Uterus (tissue), 4 donors: Measurements from ENCODE around the gene SSBP4. TPM values are rescaled to one million over a fixed set of nuclear protein-coding genes. Genes with fewer than 3 reads are reported as not detected.
A peak's percentile ranks its signal among the peaks of the same experiment; 100 is the strongest.

Experiments
- DNase-seq, 2 donors: peaks; one replicate each; pipeline ENCODE4 v3.0.0-alpha.2; 2019 to 2020
- H3K27ac ChIP-seq, 2 donors: fragments of 200-600 bp; sonication (generic); 1 replicate in 1 of 2; 2 replicates in 1 of 2; pipeline ENCODE4 v1.5.1; 2016 to 2018
- H3K27me3 ChIP-seq, 2 donors: fragments of 200-600 bp; sonication (generic); one replicate each; pipeline ENCODE4 v1.5.1; 2018 to 2019; ENCODE audit warnings: control low read depth in 1 of 2
- H3K36me3 ChIP-seq, 2 donors: fragments of 200-600 bp; sonication (generic); one replicate each; pipeline ENCODE4 v1.5.1; 2019; ENCODE audit warnings: control low read depth in 1 of 2
- H3K4me1 ChIP-seq, 2 donors: fragments of 200-600 bp; sonication (generic); one replicate each; pipeline ENCODE4 v1.5.1; 2018 to 2019; ENCODE audit warnings: control low read depth in 1 of 2
- H3K4me3 ChIP-seq, 2 donors: fragments of 200-600 bp; sonication (generic); 1 replicate in 1 of 2; 2 replicates in 1 of 2; pipeline ENCODE4 v1.5.1; 2018 to 2019; ENCODE audit warnings: mild to moderate bottlenecking in 1 of 2
- H3K9me3 ChIP-seq, 2 donors: fragments of 200-600 bp; sonication (generic); one replicate each; pipeline ENCODE4 v1.5.1; 2019; ENCODE audit warnings: control low read depth in 1 of 2
- CTCF ChIP-seq, 4 experiments: fragments of 200-600 bp in 2 of 4; fragments of 450-650 bp in 2 of 4; sonication (generic) in 2 of 4; IDR thresholded peaks; one replicate each; pipeline ENCODE4 v1.5.1; 2016 to 2019; ENCODE audit warnings: antibody characterized with exemption in 4 of 4, mild to moderate bottlenecking in 2 of 4, moderate library complexity in 1 of 4
- POLR2A ChIP-seq, 2 donors: fragments of 450-650 bp; IDR thresholded peaks; one replicate each; pipeline ENCODE4 v1.6.1; 2016; ENCODE audit warnings: antibody characterized with exemption in 2 of 2, mild to moderate bottlenecking in 1 of 2, moderate library complexity in 1 of 2
- intact Hi-C: fragments of 100-400 bp; cut with DNase I; formaldehyde crosslinking; loops from one replicate; pipeline ENCODE4 v1.15.1; 2023; ENCODE audit warnings: low total_unique reads
- total RNA-seq, 4 donors: library from RNA; depleted of rRNA in 3 of 4; stranded (reverse); fragments of >200 nt in 3 of 4; gene quantifications; one replicate each; pipeline versions ENCODE4 v1.1.0 to v1.2.4, GENCODE V29; 2014 to 2023
- donor health status: DM: yes; HTN: yes; CAD: no.

The SSBP4 gene
- total RNA-seq, 4 donors from 2014 or later = 23.6 to 105 (median 54.8) TPM

DNA sequence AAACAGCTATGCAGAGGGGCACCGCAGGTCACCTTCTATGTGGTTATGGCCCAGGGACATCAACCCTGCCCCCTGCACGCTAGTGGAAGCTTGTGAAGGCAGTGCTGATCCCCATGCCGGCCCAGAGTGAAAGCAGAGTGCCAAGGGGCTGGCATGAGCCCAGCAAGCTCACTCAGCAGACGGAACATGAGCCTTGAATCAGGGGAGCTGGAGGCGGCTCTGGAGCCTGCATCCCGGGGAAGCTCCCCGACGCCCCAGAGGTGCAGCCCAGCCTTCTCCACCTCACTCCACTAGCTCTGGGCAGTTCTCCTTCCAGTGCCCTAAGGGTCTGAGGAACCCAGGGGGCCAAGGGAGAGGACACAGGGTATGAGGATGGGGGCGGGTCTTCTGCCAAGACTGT, 37.8 kb downstream of the SSBP4 start:
- peaks cover 10 to 20% of the 10 kb centered on the region in 2 donors for H3K4me1 ChIP-seq

GRCh38 chr19:18457483-18458331, 38.5 kb downstream of the SSBP4 start:
- Histone ChIP-seq H3K36me3 (no peaks in the 10 kb centered on the region), H3K9me3 (no peaks in the 10 kb centered on the region), H3K4me1 (peaks cover 10 to 20% of the 10 kb centered on the region in 2 donors), H3K27me3 (no peaks in the 10 kb centered on the region), H3K27ac (peak overlapping the region; percentile 19 to 41), H3K4me3 (no peak overlapping the region)
- DNase-seq = no peak
- TF ChIP-seq POLR2A (IDR thresholded peaks at IDR 0.05) (no peak), CTCF (IDR thresholded peaks at IDR 0.05) (no peak)
- intact Hi-C loops = loop anchor here (10.0 kb wide), 1 partner anchor 387 kb away; no protein-coding TSS in a partner anchor

More for the DNA sequence above, 37.8 kb downstream of the SSBP4 start:
- Histone ChIP-seq H3K4me3 (no peak overlapping the region), H3K27me3 (no peaks in the 10 kb centered on the region), H3K27ac (peak overlapping the region; percentile 19 to 41), H3K9me3 (no peaks in the 10 kb centered on the region), H3K36me3 (no peaks in the 10 kb centered on the region)
- intact Hi-C loops = loop anchor here (10.0 kb wide), 1 partner anchor 388 kb away; no protein-coding TSS in a partner anchor
- no peak for TF ChIP-seq POLR2A (IDR thresholded peaks at IDR 0.05)
- no peak for TF ChIP-seq CTCF (IDR thresholded peaks at IDR 0.05)
- peak; percentile 56 to 63 for DNase-seq

- intact Hi-C loops = no loop called here
- no peak for TF ChIP-seq CTCF (IDR thresholded peaks at IDR 0.05)
- TF ChIP-seq POLR2A (IDR thresholded peaks at IDR 0.05) = no peak
- DNase-seq = no peak
- H3K4me3 ChIP-seq = no peak overlapping the region
- H3K4me1 ChIP-seq = peaks cover 20 to 36% of the 10 kb centered on the region in 2 donors
- no peaks in the 10 kb centered on the region for H3K27me3 ChIP-seq
- no peaks in the 10 kb centered on the region for H3K36me3 ChIP-seq
- no peaks in the 10 kb centered on the region for H3K9me3 ChIP-seq
- peak overlapping the region; percentile 86 for H3K27ac ChIP-seq
Measured at GRCh38 chr19:18460900-18461299, 41.7 kb downstream of the SSBP4 start.

GRCh38 chr19:18461471-18461870, 42.3 kb downstream of the SSBP4 start:
- H3K9me3 ChIP-seq = no peaks in the 10 kb centered on the region
- H3K27ac ChIP-seq = peak overlapping the region; percentile 86
- H3K4me3 ChIP-seq = no peak overlapping the region
- TF ChIP-seq POLR2A (IDR thresholded peaks at IDR 0.05) (no peak), CTCF (IDR thresholded peaks at IDR 0.05) (no peak)
- peaks cover 20 to 36% of the 10 kb centered on the region in 2 donors for H3K4me1 ChIP-seq
- intact Hi-C loops = no loop called here
- no peak for DNase-seq
- H3K36me3 ChIP-seq = no peaks in the 10 kb centered on the region
- no peaks in the 10 kb centered on the region for H3K27me3 ChIP-seq

DNA sequence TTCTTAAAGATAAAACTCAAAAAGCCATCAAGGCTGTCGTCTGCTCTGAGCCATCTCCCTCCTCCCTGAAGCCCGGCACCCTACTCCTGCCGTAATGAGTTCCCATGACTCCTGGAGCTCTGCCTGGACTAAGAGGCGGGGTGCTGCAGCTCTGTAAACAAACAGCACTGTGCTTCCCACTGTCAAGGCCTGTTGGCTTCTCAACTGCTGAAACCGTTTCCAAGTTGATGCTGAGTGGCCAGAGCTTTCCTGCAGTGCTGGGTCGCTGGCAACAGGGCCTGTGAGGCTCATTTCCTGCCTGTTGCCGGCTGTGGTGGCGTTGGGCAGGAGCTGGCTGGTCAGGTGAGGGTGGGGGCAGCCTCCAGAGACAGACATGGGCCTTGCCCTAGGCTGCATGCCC, 45.4 kb downstream of the SSBP4 start:
- intact Hi-C loops = no loop called here
- Histone ChIP-seq H3K36me3 (no peaks in the 10 kb centered on the region), H3K4me3 (no peak overlapping the region), H3K27me3 (no peaks in the 10 kb centered on the region), H3K4me1 (peaks cover 20 to 41% of the 10 kb centered on the region in 2 donors), H3K27ac (peak overlapping the region; percentile 59 to 85), H3K9me3 (no peaks in the 10 kb centered on the region)
- DNase-seq = peak; percentile 79 to 83
- TF ChIP-seq POLR2A (IDR thresholded peaks at IDR 0.05) (no peak), CTCF (IDR thresholded peaks at IDR 0.05) (peak in 1 of 4 experiments; percentile 4)
